Spleen (tissue), 11 donors: ENCODE results near the gene HMGB4. TPM values are rescaled to one million over a fixed set of nuclear protein-coding genes. Genes with fewer than 3 reads are reported as not detected.

Experiments used
- DNase-seq: peaks from one replicate; pipeline ENCODE4 v3.0.0-alpha.2; 2020
- H3K27ac ChIP-seq, 8 donors: fragments of 200-600 bp; sonication (generic) in 7 of 8; 1 replicate in 4 of 8; 2 replicates in 4 of 8; pipeline versions ENCODE4 v1.5.0 to v1.8.0; 2016 to 2021; ENCODE audit warnings: inconsistent platforms in 4 of 8, mild to moderate bottlenecking in 4 of 8, moderate library complexity in 1 of 8
- H3K27me3 ChIP-seq, 7 donors: fragments of 200-600 bp; sonication (generic) in 6 of 7; replicated peaks in 1 of 7; 1 replicate in 4 of 7; 2 replicates in 3 of 7; pipeline versions ENCODE4 v1.5.0 to v1.8.0; 2016 to 2021; ENCODE audit warnings: inconsistent platforms in 3 of 7, mild to moderate bottlenecking in 1 of 7
- H3K36me3 ChIP-seq, 6 donors: fragments of 200-600 bp; sonication (generic) in 5 of 6; 1 replicate in 4 of 6; 2 replicates in 2 of 6; pipeline versions ENCODE4 v1.5.0 to v1.8.0; 2016 to 2021; ENCODE audit warnings: inconsistent platforms in 2 of 6
- H3K4me1 ChIP-seq, 6 donors: fragments of 200-600 bp; sonication (generic) in 5 of 6; 1 replicate in 3 of 6; 2 replicates in 3 of 6; pipeline versions ENCODE4 v1.5.0 to v1.8.0; 2016 to 2021; ENCODE audit warnings: inconsistent platforms in 3 of 6
- H3K4me3 ChIP-seq, 8 donors: fragments of 200-600 bp; sonication (generic) in 7 of 8; 1 replicate in 4 of 8; 2 replicates in 4 of 8; pipeline versions ENCODE4 v1.5.0 to v1.8.0; 2016 to 2021; ENCODE audit warnings: inconsistent platforms in 4 of 8, mild to moderate bottlenecking in 4 of 8, moderate library complexity in 2 of 8
- H3K9me3 ChIP-seq, 8 donors: fragments of 200-600 bp; sonication (generic) in 7 of 8; 1 replicate in 4 of 8; 2 replicates in 4 of 8; pipeline versions ENCODE4 v1.5.0 to v1.8.0; 2016 to 2021; ENCODE audit warnings: inconsistent platforms in 4 of 8
- POLR2A ChIP-seq, 3 donors: fragments of 450-650 bp; IDR thresholded peaks; one replicate each; pipeline ENCODE4 v1.5.1; 2017; ENCODE audit warnings: antibody characterized with exemption in 3 of 3, mild to moderate bottlenecking in 1 of 3
- POLR2AphosphoS5 ChIP-seq, 3 donors: sonication (generic); formaldehyde crosslinking; IDR thresholded peaks; one replicate each; pipeline ENCODE4 v1.5.1; 2017; ENCODE audit warnings: antibody characterized with exemption in 3 of 3
- WGBS, 5 donors: extraction: QIAGEN DNeasy Blood & Tissue Kit in 3 of 5; methylation state at CpG; one replicate each; pipeline versions ENCODE4 v1.1.5 to v1.1.7; 2013 to 2018; 5-methylcytosine and 5-hydroxymethylcytosine counted together
- intact Hi-C: fragments of 100-400 bp; cut with DNase I; formaldehyde crosslinking; loops from one replicate; pipeline ENCODE4 v1.15.0; 2023; ENCODE audit warnings: low total_unique reads
- polyA plus RNA-seq, 3 donors: library from polyadenylated mRNA; stranded (reverse); fragments of 200-250 nt; gene quantifications; one replicate each; pipeline ENCODE4 v1.2.1, GENCODE V29; 2013
- total RNA-seq, 7 donors: library from RNA; depleted of rRNA in 3 of 7; stranded (reverse); fragments of >200 nt in 3 of 7; fragmentation: NEBNext Ultra II Directional in 4 of 7; extraction: Animal tissue kit (Norgen Biotek cat#: 25700) in 4 of 7; gene quantifications; one replicate each; pipeline versions ENCODE4 v1.1.0 to v1.2.1, GENCODE V29; 2016 to 2021
- TF ChIP-seq, protein P1 (sequence below), 11 experiments: fragments of 200-600 bp in 7 of 11; fragments of 450-650 bp in 4 of 11; sonication (generic) in 4 of 11; IDR thresholded peaks in 8 of 11; conservative IDR thresholded peaks in 3 of 11; 1 replicate in 7 of 11; 2 replicates in 4 of 11; pipeline versions ENCODE4 v1.4.0 to v1.8.0; 2016 to 2021; ENCODE audit warnings: antibody characterized with exemption in 11 of 11, inconsistent platforms in 4 of 11, mild to moderate bottlenecking in 1 of 11
- donor health status: healthy with polysubstance abuse.
- donor health status: DM: no; HTN: no; CAD: no; lungs with moderate emphysema.
- donor health status: DM: no; HTN: no; CAD: no.
- donor health status: Bipolar disorder and iron deficiency.
- donor health status: healthy.
- donor health status: DM: no; HTN: no; CAD: no.
- donor health status: DM: yes; HTN: yes; CAD: no.

HMGB4 gene
- total and polyA plus RNA-seq, 10 donors, result not detected

DNA sequence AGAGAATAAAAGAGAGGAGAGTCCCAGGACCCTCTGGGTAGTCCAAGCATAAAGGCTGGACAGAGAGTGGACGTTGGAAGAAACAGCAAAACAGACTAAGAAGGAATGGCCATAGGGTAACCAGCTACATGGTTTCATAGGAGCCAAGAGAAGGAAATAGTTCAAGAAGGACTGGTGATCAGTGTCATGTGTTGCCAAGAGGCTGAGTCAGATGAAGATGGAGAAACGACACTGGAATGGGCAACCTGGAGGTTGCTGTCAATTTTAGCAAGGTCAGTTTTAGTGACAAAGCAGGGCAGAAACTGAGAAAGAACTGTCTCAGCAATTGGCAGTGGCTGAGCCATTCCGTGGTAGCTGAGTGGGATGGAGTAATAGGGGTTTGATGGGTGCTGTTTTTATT lies 41.4 kb downstream of the HMGB4 start:
- WGBS, 5 donors, result 64 to 76% (median 73%) methylated on average over 3 of the region's 3 CpGs
- Histone ChIP-seq H3K27me3 (peaks cover 0 to 5% (median 0%) of the 10 kb centered on the region in 7 donors), H3K27ac (no peak overlapping the region), H3K36me3 (no peaks in the 10 kb centered on the region), H3K9me3 (no peaks in the 10 kb centered on the region), H3K4me3 (no peak overlapping the region), H3K4me1 (peaks cover 0 to 18% (median 4%) of the 10 kb centered on the region in 6 donors)
- DNase-seq, result no peak
- intact Hi-C loops, result no loop called here
- TF ChIP-seq POLR2A (IDR thresholded peaks at IDR 0.05), result no peak
- TF ChIP-seq, protein P1, sequence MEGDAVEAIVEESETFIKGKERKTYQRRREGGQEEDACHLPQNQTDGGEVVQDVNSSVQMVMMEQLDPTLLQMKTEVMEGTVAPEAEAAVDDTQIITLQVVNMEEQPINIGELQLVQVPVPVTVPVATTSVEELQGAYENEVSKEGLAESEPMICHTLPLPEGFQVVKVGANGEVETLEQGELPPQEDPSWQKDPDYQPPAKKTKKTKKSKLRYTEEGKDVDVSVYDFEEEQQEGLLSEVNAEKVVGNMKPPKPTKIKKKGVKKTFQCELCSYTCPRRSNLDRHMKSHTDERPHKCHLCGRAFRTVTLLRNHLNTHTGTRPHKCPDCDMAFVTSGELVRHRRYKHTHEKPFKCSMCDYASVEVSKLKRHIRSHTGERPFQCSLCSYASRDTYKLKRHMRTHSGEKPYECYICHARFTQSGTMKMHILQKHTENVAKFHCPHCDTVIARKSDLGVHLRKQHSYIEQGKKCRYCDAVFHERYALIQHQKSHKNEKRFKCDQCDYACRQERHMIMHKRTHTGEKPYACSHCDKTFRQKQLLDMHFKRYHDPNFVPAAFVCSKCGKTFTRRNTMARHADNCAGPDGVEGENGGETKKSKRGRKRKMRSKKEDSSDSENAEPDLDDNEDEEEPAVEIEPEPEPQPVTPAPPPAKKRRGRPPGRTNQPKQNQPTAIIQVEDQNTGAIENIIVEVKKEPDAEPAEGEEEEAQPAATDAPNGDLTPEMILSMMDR (IDR thresholded peaks at IDR 0.05 in 8 of 11, conservative IDR thresholded peaks at IDR 0.05 in 3 of 11), result no peak
- no peak for TF ChIP-seq POLR2AphosphoS5 (IDR thresholded peaks at IDR 0.05)

GRCh38 chr1:33906156-33906555 lies 42.3 kb downstream of the HMGB4 start:
- TF ChIP-seq POLR2AphosphoS5 (IDR thresholded peaks at IDR 0.05) (no peak), POLR2A (IDR thresholded peaks at IDR 0.05) (no peak)
- TF ChIP-seq, protein P1 (IDR thresholded peaks at IDR 0.05 in 8 of 11, conservative IDR thresholded peaks at IDR 0.05 in 3 of 11), result no peak
- Histone ChIP-seq H3K27me3 (no peaks in the 10 kb centered on the region), H3K36me3 (no peaks in the 10 kb centered on the region), H3K4me3 (no peak overlapping the region), H3K9me3 (no peaks in the 10 kb centered on the region), H3K4me1 (peaks cover 0 to 18% (median 4%) of the 10 kb centered on the region in 6 donors), H3K27ac (no peak overlapping the region)
- intact Hi-C loops, result no loop called here
- no peak for DNase-seq
- WGBS, 5 donors, result 72 to 79% (median 78%) methylated on average over 1 of the region's 1 CpG

- 56 to 70% (median 62%) methylated on average over 10 to 11 of the region's 11 CpGs for WGBS, 5 donors
- TF ChIP-seq, protein P1 (IDR thresholded peaks at IDR 0.05 in 8 of 11, conservative IDR thresholded peaks at IDR 0.05 in 3 of 11), result no peak
- TF ChIP-seq POLR2AphosphoS5 (IDR thresholded peaks at IDR 0.05) (peak; percentile 51 to 86 (median 82)), POLR2A (IDR thresholded peaks at IDR 0.05) (no peak)
Observed at GRCh38 chr1:33908324-33908956, 44.6 kb downstream of the HMGB4 start.

More at GRCh38 chr1:33908324-33908956, 44.6 kb downstream of the HMGB4 start:
- peak; percentile 86 for DNase-seq
- Histone ChIP-seq H3K4me3 (no peak overlapping the region), H3K4me1 (peaks cover 0 to 7% (median 0%) of the 10 kb centered on the region in 6 donors), H3K27me3 (peaks cover 0 to 22% (median 0%) of the 10 kb centered on the region in 7 donors), H3K9me3 (no peaks in the 10 kb centered on the region), H3K27ac (peak overlapping the region in 7 of 8 donors; percentile 2 to 66 (median 38)), H3K36me3 (no peaks in the 10 kb centered on the region)
- intact Hi-C loops, result no loop called here
